ENCODE data around the gene UPB1.

GRCh38 chr22:24550028-24550901 lies 55.1 kb downstream of the UPB1 start:
- TF ChIP-seq CTCF (IDR thresholded peaks at IDR 0.05) (no peak), POLR2A (IDR thresholded peaks at IDR 0.05) (no peak)
